ENCODE data around the gene MCHR1. TPM values are rescaled to one million over a fixed set of nuclear protein-coding genes. Genes with fewer than 3 reads are reported as not detected.

MCHR1 gene
- total and polyA plus RNA-seq, 2 of the 13 experiments (the other 11 are each of a cell fraction or from before 2014, with no cell fraction given): 0.40 to 0.83 TPM

- DNase-seq (ENCODE audit: low spot score) (no peak), ATAC-seq (no peak), FAIRE-seq (no peak)
- CTCF ChIA-PET (ENCODE audit: low intra/inter-chr PET ratio, low total read pairs): no interaction called here
- POLR2A ChIA-PET: interaction anchor here (0.5 to 2.5 kb wide), 5 partner anchors 9 to 183 kb away, joined by 3 to 22 read pairs (median 5); no protein-coding TSS in a partner anchor
- Histone ChIP-seq H3K4me3 (replicated peaks in 1 of 3; ENCODE audit: insufficient read depth in 1 of 3, low read depth in 2 of 3, low read length in 3 of 3) (peak overlapping the region; percentile 90 to 99 (median 97)), H3K9me3 (ENCODE audit: low read length) (no peaks in the 10 kb centered on the region), H3K9ac (ENCODE audit: insufficient read depth, low read depth, low read length) (peak overlapping the region; percentile 91), H4K20me1 (ENCODE audit: insufficient read depth, low read length) (peaks cover 15% of the 10 kb centered on the region), H3K4me2 (ENCODE audit: low read depth, low read length) (peak overlapping the region; percentile 96), H3K27ac (ENCODE audit: extremely low read length, insufficient read depth, low read length) (peak overlapping the region; percentile 71), H3K79me2 (ENCODE audit: insufficient read depth, low read length) (peaks cover 59% of the 10 kb centered on the region), H2AFZ (ENCODE audit: low read length) (no peak overlapping the region), H3K4me1 (ENCODE audit: insufficient read depth, low read length) (peaks cover 45% of the 10 kb centered on the region), H3K36me3 (replicated peaks in 1 of 2; ENCODE audit: control insufficient read depth in 1 of 2, insufficient read depth in 2 of 2, low read length in 2 of 2) (no peaks in the 10 kb centered on the region), H3K27me3 (ENCODE audit: control insufficient read depth in 1 of 2, insufficient read depth in 2 of 2, low read length in 2 of 2) (no peaks in the 10 kb centered on the region; a peak in 1 of 5 replicates)
- intact Hi-C loops (cut with micrococcal nuclease; ENCODE audit: unreplicated experiment) (loop anchor here (10.0 kb wide), 1 partner anchor 50 kb away; no protein-coding TSS in a partner anchor), in situ Hi-C loops (cut with HindIII; ENCODE audit: extremely low pct_ligation_motif_present, low pct_unique_long_range_greater_than_20kb) (no loop called here)
- TF ChIP-seq CEBPZ (IDR thresholded peaks at IDR 0.05; ENCODE audit: low read length) (no peak), SMC3 (IDR thresholded peaks at IDR 0.05; ENCODE audit: low read length) (no peak), ZNF367 (CRISPR knock-in tag; IDR thresholded peaks at IDR 0.05; ENCODE audit: borderline replicate concordance) (no peak), NFIB (CRISPR knock-in tag; IDR thresholded peaks at IDR 0.05; ENCODE audit: borderline replicate concordance) (no peak), ZNF652 (CRISPR knock-in tag; IDR thresholded peaks at IDR 0.05; ENCODE audit: borderline replicate concordance, low read depth) (peak; percentile 80)
- TF ChIP-seq, protein P1, sequence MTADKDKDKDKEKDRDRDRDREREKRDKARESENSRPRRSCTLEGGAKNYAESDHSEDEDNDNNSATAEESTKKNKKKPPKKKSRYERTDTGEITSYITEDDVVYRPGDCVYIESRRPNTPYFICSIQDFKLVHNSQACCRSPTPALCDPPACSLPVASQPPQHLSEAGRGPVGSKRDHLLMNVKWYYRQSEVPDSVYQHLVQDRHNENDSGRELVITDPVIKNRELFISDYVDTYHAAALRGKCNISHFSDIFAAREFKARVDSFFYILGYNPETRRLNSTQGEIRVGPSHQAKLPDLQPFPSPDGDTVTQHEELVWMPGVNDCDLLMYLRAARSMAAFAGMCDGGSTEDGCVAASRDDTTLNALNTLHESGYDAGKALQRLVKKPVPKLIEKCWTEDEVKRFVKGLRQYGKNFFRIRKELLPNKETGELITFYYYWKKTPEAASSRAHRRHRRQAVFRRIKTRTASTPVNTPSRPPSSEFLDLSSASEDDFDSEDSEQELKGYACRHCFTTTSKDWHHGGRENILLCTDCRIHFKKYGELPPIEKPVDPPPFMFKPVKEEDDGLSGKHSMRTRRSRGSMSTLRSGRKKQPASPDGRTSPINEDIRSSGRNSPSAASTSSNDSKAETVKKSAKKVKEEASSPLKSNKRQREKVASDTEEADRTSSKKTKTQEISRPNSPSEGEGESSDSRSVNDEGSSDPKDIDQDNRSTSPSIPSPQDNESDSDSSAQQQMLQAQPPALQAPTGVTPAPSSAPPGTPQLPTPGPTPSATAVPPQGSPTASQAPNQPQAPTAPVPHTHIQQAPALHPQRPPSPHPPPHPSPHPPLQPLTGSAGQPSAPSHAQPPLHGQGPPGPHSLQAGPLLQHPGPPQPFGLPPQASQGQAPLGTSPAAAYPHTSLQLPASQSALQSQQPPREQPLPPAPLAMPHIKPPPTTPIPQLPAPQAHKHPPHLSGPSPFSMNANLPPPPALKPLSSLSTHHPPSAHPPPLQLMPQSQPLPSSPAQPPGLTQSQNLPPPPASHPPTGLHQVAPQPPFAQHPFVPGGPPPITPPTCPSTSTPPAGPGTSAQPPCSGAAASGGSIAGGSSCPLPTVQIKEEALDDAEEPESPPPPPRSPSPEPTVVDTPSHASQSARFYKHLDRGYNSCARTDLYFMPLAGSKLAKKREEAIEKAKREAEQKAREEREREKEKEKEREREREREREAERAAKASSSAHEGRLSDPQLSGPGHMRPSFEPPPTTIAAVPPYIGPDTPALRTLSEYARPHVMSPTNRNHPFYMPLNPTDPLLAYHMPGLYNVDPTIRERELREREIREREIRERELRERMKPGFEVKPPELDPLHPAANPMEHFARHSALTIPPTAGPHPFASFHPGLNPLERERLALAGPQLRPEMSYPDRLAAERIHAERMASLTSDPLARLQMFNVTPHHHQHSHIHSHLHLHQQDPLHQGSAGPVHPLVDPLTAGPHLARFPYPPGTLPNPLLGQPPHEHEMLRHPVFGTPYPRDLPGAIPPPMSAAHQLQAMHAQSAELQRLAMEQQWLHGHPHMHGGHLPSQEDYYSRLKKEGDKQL (CRISPR knock-in tag; IDR thresholded peaks at IDR 0.05; ENCODE audit: low read depth): no peak
- WGBS (ENCODE audit: low lambda C conversion rate): 40% methylated on average over 12 of the region's 21 CpGs
- TSS peak; percentile 63 for BruUV-seq (replicated peaks)
These were observed 44.0 kb upstream of the MCHR1 start for GRCh38 chr22:40635043-40635939.

Data from HepG2 (cell line).